ENCODE measurements around the gene POLR1E.
"Not testable (repeated sequence)": the region's sequence is repeated elsewhere in the genome, so short reads cannot be mapped to it uniquely, and the experiment has no call there.

The POLR1E gene

DNA sequence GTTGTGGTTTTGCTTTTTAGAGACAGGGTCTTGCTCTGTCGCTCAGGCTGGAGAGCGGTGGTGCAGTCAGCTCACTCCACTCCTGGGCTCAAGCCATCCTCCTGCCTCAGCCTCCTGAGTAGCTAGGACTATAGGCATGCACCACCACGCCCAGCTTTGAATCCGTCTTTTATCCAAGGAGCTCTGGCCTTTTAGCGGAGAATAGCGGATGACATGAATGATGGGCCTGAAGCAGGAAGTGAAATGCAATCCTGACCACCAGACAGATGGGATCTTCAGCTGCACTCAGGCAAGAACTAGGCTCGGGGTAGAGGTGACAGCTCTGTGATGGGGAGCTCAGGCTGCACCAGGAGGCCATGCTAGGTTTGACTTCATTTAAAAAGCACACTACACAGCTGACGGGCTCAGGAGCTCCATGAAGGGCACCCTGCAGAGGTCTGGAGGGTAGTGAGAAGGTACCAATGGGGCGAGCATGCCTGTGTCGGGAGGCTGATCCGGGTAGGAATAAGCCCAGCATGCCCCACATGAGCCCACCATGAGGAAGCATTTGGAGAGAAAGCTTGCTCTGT, 21.9 kb downstream of the POLR1E start:
- no peak for DNase-seq

- DNase-seq = no peak
Observed at GRCh38 chr9:37508135-37508833, 22.5 kb downstream of the POLR1E start.

DNA sequence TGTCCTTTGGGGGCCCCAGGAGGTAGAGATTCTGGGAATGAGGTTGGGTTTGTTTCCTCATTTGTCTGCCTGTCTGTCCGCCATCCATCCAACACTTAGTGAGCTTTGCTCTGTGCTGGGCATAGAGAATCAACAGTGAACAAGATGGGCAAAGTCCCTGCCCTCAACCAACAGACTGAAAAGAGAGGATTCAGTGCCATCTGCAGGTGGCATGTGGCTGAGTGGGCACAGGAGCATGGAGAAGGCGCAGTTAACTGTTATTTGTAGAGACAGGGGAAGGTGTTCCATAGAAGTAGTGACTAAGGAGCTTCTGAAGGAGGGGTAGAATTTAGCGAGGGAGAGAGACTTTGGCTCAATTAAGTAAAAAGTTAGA, 23.1 kb downstream of the POLR1E start:
- DNase-seq = no peak

- no peak for DNase-seq
Observed at GRCh38 chr9:37509536-37509935, 23.8 kb downstream of the POLR1E start.

DNA sequence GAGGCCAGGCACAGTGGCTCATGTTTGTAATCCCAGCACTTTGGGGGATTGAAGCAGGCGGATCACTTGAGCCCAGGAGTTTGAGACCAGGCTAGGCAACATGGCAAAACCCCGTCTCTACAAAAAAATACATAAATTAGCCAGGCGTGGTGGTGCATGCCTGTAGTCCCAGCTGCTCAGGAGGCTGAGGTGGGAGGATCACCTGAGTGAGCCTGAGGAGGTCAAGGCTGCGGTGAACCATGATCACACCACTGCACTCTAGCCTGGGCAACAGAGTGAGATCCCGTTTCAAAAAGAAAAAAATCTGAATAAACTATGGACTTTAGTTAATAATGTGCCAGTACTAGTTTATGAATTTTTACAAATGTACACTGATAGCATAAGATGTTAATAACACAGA, 24.3 kb downstream of the POLR1E start:
- not testable (repeated sequence) for DNase-seq

GRCh38 chr9:37511016-37512010, 25.6 kb downstream of the POLR1E start:
- DNase-seq = no peak

GRCh38 chr9:37512437-37512836, 26.7 kb downstream of the POLR1E start:
- no peak for DNase-seq

GRCh38 chr9:37514415-37514814, 28.7 kb downstream of the POLR1E start:
- DNase-seq = not testable (repeated sequence)

DNA sequence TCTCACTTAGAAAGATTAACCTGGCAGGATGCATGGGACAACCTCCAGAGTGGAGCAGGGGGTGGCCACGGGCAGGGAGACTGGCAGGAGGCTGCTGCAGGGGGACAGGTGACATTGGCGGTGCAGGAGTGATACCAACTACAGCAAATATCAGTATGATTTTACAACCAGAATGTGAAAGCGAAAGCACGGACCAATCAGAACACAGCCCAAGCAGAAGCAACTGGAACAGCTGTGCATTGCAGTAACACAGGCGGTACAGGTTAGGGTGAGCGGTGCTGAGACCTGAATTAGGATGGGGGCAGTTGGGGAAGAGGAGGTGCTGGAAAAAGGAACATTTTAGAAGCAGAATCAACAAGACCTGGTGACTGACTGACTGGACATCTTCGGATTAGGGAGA, 29.3 kb downstream of the POLR1E start:
- no peak for DNase-seq

DNA sequence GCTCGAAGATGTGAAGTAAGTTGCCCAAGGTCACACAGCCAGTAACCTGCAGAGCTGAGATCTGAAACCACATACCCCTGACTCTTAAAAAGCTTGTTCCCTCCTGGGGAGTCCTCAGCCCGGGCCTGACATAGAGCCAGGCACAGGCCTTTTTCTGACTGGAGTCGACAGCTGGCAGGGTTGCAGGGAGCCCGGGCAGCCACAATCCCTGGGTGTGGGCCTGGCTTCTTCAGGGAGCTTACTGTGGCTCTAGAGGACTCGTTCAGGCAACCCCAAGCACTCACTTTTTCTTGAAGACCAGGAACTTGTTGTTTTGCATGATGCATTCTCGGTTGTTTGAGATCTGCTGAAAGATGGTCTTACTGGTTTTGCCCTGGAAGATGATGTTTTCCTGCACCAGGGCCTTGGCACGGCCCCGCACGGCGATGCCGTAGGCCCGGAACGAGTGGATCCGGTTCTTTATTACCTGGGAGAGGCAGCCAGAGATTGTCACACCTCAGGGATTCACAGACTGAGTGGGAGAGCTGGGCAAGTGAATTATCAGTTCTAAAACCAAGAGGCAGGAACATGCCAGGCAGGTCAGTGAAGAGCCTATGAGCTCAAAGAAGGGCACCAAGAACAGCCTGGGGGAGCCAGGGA, 30.0 kb downstream of the POLR1E start:
- DNase-seq = no peak

GRCh38 chr9:37517923-37518322, 32.2 kb downstream of the POLR1E start:
- DNase-seq = no peak

- DNase-seq = no peak
Observed at GRCh38 chr9:37520641-37521040, 34.9 kb downstream of the POLR1E start.

- DNase-seq = no peak
Observed at GRCh38 chr9:37521111-37521510, 35.4 kb downstream of the POLR1E start.

DNA sequence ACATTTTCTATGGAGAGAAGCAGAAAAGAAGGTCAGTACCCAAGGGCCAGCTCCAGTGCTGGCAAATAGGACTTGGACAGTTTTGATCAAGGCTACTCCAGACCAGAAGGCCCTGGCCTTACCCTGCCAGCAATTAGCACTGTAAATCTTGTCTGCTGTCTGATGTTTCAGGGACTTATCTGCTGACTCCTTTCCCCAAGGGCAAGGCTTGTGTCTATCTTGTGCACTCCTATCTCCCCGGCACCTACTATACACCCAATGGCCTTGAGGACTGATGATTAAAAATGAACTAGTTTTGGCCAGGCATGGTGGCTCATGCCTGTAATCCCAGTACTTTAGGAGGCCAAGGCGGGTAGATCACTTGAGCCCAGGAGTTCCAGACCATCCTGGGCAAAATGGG, 37.2 kb downstream of the POLR1E start:
- no peak for DNase-seq

- DNase-seq = no peak
Observed at GRCh38 chr9:37523916-37524315, 38.2 kb downstream of the POLR1E start.

GRCh38 chr9:37528652-37529471, 43.1 kb downstream of the POLR1E start:
- no peak for DNase-seq

DNA sequence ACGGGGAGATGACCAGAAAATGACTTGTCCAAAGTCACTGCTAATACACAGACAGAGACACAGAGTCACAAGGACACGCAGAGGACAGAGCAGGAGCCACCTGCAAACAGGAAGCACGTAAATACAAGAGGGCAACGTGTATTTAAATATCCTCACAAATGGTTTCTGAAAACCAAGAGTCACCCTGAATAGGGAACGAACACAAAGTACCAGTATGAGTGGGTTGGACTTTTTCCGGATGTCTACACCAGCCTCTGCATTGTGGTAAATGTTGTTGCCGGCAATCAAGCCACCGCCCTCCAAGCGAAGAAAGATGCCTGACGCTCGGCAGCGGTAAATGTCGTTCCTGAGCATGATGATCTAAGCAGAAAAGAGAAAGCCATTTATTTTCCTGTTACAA, 46.0 kb downstream of the POLR1E start:
- DNase-seq = no peak

- no peak for DNase-seq
Observed at GRCh38 chr9:37534412-37534811, 48.7 kb downstream of the POLR1E start.

GRCh38 chr9:37534901-37535300, 49.2 kb downstream of the POLR1E start:
- no peak for DNase-seq

DNA sequence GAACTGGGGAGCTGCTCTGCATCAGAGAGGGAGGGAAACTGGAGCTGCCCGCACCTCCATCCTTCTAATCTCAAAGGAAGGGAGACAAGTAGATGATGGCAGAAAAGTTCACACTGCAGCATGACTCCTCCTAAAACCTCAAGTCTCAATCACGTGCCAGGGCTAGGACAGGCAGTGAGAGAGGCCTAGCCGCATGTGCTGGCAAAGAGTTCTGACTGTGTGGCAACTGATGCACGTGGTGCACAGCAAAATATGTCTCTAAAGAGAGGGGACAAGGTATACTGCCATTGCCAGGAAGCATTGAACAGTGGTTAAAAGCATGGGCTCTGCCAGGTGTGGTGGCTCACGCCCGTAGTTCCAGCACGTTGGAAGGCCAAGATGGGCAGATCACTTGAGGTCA, 52.4 kb downstream of the POLR1E start:
- DNase-seq = no peak

DNA sequence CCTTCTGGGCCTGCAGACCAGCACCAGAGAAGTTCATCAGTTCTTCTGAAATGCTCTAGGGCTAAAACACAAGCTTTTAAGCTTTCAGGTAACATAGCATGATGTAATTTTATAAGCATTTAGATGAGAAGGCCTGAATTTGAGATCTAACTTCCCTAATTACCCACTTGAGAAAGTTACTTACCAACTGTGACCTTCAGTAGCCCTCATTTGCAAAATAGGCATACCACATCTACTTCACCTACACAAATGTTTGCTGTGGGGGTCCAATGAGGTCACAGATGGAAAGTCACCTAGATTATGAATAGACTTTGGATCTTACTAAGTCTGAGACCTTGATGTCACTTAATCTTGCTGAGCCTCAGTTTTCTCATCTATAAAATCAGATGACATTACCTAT, 53.9 kb downstream of the POLR1E start:
- no peak for DNase-seq

DNA sequence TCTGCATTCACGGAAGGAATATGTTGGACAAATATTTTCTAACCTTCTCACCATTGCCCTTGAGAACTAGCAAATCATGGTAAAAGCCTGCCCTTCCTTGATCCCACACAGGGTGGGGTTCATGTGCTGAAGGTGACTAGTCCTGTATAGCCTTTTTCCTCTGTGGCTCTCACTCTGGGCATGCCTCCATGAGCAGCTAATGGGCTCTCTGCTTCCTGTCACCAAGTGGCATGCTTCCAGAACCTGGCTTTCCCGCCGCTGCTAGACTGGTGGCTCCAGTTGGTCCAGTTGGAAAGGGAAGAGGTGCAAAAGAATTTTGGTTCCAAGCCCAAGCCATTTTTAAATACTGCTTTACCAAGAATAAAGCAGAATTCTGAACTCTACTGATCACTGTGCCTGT, 54.9 kb downstream of the POLR1E start:
- DNase-seq = no peak
